IgD-negative memory B cell (primary cell): Measurements from ENCODE around the gene ITGAV. TPM values are rescaled to one million over a fixed set of nuclear protein-coding genes. Genes with fewer than 3 reads are reported as not detected.

ENCODE experiments used
- H3K27ac Mint-ChIP-seq, 3 donors: one replicate each; pipeline ENCODE4 v1.8.0; 2020 to 2022; ENCODE audit warnings: mild to moderate bottlenecking in 3 of 3, mixed read lengths in 3 of 3, moderate library complexity in 1 of 3
- H3K27me3 Mint-ChIP-seq: one replicate; pipeline ENCODE4 v1.8.0; 2021; ENCODE audit warnings: mixed read lengths
- H3K36me3 Mint-ChIP-seq: one replicate; pipeline ENCODE4 v1.8.0; 2020; ENCODE audit warnings: mild to moderate bottlenecking, mixed read lengths
- H3K4me1 Mint-ChIP-seq, 3 donors: one replicate each; pipeline ENCODE4 v1.8.0; 2020 to 2022; ENCODE audit warnings: mixed read lengths in 3 of 3, mild to moderate bottlenecking in 1 of 3
- H3K4me3 Mint-ChIP-seq, 4 donors: one replicate each; pipeline ENCODE4 v1.8.0; 2020 to 2022; ENCODE audit warnings: mild to moderate bottlenecking in 4 of 4, mixed read lengths in 4 of 4, moderate library complexity in 3 of 4
- H3K9me3 Mint-ChIP-seq, 3 donors: one replicate each; pipeline ENCODE4 v1.8.0; 2020 to 2021; ENCODE audit warnings: mixed read lengths in 3 of 3, mild to moderate bottlenecking in 1 of 3
- polyA plus RNA-seq: library from polyadenylated mRNA; unstranded; fragments of 300-500 nt; fragmentation: Illumina TruSeq; gene quantifications from one replicate; pipeline ENCODE4 v1.2.3, GENCODE V29; 2021

Gene ITGAV
- polyA plus RNA-seq, 1 donor from 2014 or later = 0.61 TPM

DNA sequence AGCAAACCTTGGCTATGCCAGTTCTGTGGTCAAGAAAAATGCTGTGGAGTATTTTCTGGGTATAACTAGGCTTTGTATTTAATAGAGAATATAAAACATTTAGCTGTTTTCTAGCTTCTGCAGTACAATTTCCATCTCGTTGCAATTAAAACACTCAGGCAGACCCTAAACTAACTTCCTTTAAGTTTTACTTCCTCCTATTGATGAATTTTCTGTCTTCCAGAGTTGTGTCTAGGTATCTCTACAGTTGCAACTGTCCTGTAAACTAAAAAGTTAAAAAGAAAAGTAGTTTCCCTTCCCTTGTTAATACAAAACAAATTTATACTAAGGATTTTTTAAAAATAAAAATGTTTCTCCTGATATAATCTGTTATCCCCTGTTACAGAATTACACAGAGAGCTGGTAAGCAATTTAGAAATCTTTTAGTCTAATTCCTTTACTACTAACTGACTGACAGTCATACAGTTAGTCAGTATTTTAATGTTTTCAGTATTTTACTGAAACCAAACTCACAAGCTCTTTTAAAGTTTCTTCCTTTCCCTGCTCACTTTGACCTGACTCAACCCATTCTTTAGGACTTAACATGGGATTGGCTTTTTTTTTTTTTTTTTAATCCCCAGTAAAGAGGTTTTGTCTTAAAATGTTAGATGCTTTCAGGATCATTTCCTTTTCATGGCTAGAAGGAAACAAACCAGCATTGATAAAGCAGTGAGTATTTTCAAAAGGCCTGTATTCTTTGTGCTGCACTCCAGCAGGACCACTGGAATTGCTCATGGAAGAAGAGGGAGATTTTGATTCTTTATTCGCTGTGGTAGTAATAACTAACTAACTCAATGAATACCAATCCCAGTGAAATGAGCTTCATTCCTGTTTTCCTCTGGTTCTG, 22.9 kb downstream of the ITGAV start:
- Mint-ChIP-seq H3K4me1 (no peaks in the 10 kb centered on the region), H3K9me3 (no peaks in the 10 kb centered on the region), H3K36me3 (peaks cover 4% of the 10 kb centered on the region), H3K27ac (no peak overlapping the region), H3K4me3 (no peak overlapping the region), H3K27me3 (no peaks in the 10 kb centered on the region)

DNA sequence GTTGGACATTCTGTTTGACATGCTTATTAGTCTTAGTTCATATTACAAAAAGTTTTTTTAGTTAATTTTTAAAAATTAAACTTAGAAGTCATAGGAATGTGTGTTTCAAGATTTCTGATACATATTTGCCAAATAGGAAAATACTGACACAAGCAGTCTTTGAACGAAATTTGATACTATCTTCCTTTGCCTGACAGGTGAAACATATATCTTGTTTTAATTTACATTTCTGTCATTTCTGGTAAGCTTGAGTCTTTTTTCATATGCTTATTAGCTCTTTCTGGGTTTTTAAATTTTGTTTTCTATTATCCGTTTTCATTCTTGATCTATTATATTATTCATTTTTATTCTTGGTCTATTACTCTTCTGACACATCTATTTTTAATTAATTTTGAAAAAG, 24.5 kb downstream of the ITGAV start:
- peaks cover 0 to 1% (median 0%) of the 10 kb centered on the region in 3 donors for H3K4me1 Mint-ChIP-seq
- H3K27ac Mint-ChIP-seq = no peak overlapping the region
- peaks cover 4% of the 10 kb centered on the region for H3K36me3 Mint-ChIP-seq
- no peaks in the 10 kb centered on the region for H3K27me3 Mint-ChIP-seq
- no peak overlapping the region for H3K4me3 Mint-ChIP-seq
- H3K9me3 Mint-ChIP-seq = no peaks in the 10 kb centered on the region

DNA sequence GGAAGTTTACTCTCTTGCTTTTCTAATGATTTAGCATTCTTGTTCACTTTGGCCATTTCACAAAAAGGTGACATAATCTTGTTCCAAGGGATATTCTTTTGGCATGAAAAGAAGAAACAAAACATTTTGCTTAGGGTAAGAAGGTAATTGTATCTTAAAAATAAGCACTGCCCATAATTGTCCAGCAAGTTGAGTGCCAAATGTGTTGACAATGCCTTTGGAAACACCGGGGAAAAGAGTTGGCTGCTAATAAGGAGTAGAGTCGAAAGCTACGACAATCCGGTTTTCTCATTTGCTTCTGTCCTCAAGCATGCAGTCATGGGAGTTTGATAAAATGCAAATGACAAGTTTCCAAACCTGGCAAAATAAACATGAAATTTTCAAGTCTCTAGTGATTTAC, 27.3 kb downstream of the ITGAV start:
- peaks cover 0 to 1% (median 0%) of the 10 kb centered on the region in 3 donors for H3K4me1 Mint-ChIP-seq

DNA sequence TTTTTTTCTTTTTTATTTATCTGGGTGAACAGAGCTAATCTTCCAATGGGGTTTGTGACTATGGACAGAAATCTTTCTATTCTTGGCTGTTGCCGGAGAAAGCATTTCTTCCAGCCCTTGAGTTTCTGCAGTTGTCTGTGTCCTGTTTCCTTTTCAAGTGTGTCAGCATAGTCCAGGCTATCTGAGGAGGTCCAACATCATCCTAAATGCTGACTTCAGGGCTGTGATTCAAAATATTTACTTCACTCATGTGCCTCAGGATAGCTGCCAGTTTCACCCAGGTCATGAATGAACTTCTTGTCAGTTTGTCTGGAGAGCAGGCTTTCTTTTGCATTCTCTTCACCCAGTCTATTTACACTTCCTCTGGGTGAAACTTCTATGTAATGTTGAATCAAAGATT, 27.9 kb downstream of the ITGAV start:
- Mint-ChIP-seq H3K27me3 (no peaks in the 10 kb centered on the region), H3K36me3 (peaks cover 8% of the 10 kb centered on the region), H3K4me1 (peaks cover 0 to 1% (median 0%) of the 10 kb centered on the region in 3 donors), H3K4me3 (no peak overlapping the region), H3K27ac (no peak overlapping the region), H3K9me3 (no peaks in the 10 kb centered on the region)

More for the DNA sequence above, 27.3 kb downstream of the ITGAV start:
- no peaks in the 10 kb centered on the region for H3K27me3 Mint-ChIP-seq
- no peak overlapping the region for H3K4me3 Mint-ChIP-seq
- H3K36me3 Mint-ChIP-seq = peaks cover 8% of the 10 kb centered on the region
- no peak overlapping the region for H3K27ac Mint-ChIP-seq
- no peaks in the 10 kb centered on the region for H3K9me3 Mint-ChIP-seq

DNA sequence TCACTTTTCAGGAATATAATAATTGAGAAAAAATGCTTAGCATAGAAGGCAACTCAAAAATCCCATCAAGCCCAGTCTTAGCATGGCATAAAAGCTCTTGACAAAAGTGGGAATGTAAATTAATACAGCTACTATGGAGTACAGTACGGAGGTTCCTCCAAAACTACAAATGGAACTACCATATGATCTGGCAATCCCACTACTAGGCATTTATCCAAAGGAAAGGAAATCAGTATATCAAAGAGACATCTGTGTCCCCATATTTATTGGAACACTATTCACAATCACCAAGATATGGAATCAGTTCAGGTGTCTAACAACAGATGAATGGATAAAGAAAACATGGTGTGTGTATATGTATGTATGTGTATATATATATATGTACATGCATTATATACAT, 28.8 kb downstream of the ITGAV start:
- Mint-ChIP-seq H3K36me3 (peaks cover 11% of the 10 kb centered on the region), H3K27me3 (no peaks in the 10 kb centered on the region), H3K4me1 (peaks cover 0 to 1% (median 0%) of the 10 kb centered on the region in 3 donors), H3K9me3 (no peaks in the 10 kb centered on the region), H3K27ac (no peak overlapping the region), H3K4me3 (no peak overlapping the region)

DNA sequence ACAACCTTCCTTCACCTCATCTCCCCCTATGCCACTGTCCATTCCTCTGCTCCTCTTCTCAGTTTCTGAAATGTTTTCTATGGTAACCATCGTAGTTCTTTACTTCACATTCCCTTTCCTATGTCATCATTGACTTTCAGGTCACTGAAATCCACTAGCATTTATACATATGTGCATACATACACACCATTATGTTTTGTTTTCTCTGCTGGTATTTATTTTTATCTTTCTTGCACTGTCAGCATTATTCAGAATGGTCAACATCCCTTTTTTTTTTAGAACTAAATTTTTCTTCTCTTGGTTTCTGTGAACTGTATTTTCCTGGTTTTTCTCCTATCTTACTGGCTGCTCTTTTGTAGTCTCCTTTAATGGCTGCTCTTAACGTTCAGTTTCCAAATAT, 33.2 kb downstream of the ITGAV start:
- H3K27ac Mint-ChIP-seq = no peak overlapping the region
- H3K9me3 Mint-ChIP-seq = no peaks in the 10 kb centered on the region
- peaks cover 11% of the 10 kb centered on the region for H3K36me3 Mint-ChIP-seq
- H3K4me3 Mint-ChIP-seq = no peak overlapping the region
- H3K4me1 Mint-ChIP-seq = peaks cover 0 to 1% (median 0%) of the 10 kb centered on the region in 3 donors
- no peaks in the 10 kb centered on the region for H3K27me3 Mint-ChIP-seq

DNA sequence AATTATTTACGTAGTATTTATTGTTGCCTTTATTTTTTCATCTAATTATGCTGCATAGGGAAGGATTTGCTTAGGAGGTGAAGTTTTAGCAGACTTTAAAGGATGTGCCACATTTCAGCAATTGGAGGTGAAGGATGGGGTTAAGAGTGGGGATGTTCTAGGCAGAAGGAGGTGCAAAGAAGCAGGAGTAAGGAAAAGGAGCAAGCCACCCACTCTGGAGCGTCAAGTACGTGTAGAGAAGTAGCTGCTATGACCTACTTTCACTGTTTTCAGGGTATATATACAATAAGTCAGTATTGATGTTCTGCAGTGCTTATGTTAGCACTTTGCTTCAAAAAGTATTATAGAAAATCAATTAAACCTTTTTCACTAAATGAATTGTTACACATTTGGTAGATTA, 34.4 kb downstream of the ITGAV start:
- H3K27ac Mint-ChIP-seq = no peak overlapping the region
- no peak overlapping the region for H3K4me3 Mint-ChIP-seq
- peaks cover 11% of the 10 kb centered on the region for H3K36me3 Mint-ChIP-seq
- no peaks in the 10 kb centered on the region for H3K9me3 Mint-ChIP-seq
- H3K27me3 Mint-ChIP-seq = no peaks in the 10 kb centered on the region
- H3K4me1 Mint-ChIP-seq = no peaks in the 10 kb centered on the region

DNA sequence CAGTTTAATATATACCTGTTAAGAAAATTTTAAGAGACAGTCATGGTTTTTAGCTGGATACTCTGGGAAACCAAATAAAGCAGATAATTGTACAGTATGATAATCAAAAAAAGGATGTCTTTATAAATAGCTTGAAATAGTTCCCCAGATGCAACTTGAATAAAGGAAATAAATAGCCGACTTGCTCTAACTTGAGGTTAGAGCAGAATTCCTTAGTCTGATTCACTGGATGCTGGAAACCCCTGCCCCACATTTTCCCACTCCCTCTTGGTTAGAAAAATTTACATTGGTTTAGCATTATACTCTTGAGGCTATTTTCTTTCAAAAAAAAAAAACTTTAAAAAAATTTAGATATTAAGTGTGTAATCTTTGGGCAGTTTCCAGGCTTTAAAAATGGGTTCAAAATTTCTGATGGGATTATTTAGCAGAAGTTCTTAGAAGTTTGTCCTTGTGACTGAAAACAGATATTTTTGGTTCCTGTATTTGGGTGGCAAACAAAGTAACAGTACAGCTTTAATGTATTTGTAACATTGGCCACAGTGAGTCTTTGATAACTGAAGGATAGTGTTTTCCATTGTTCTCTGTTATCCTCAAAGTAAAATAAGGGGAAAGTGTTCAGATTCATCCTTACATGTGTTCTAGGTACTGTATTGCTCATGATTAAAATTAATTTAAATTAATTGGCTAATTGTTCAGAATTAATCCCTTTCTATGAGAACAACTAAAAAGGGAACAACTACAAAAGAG, 39.6 kb downstream of the ITGAV start:
- Mint-ChIP-seq H3K36me3 (no peaks in the 10 kb centered on the region), H3K4me3 (no peak overlapping the region), H3K27me3 (no peaks in the 10 kb centered on the region), H3K4me1 (no peaks in the 10 kb centered on the region), H3K9me3 (no peaks in the 10 kb centered on the region), H3K27ac (no peak overlapping the region)

DNA sequence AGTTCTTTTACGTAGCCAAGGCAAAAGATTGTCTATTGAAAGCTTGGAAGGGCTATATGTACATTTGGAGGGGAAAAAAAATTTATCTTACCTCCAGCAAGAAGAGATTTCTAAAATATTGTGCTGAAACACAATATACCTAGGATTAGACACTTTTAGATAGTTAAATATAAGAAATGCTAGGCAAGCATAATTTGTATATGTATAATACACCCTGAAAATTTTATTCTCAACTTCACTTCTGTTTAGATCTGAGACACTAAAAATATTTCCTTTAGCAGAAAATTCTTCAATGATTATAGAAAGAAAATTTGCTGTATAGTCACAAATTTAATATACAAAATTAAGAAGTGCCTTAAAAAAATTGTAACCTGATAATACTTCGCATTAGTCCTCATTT, 42.6 kb downstream of the ITGAV start:
- H3K4me3 Mint-ChIP-seq = no peak overlapping the region
- H3K9me3 Mint-ChIP-seq = no peaks in the 10 kb centered on the region
- no peaks in the 10 kb centered on the region for H3K36me3 Mint-ChIP-seq
- H3K27ac Mint-ChIP-seq = no peak overlapping the region
- no peaks in the 10 kb centered on the region for H3K27me3 Mint-ChIP-seq
- H3K4me1 Mint-ChIP-seq = no peaks in the 10 kb centered on the region

DNA sequence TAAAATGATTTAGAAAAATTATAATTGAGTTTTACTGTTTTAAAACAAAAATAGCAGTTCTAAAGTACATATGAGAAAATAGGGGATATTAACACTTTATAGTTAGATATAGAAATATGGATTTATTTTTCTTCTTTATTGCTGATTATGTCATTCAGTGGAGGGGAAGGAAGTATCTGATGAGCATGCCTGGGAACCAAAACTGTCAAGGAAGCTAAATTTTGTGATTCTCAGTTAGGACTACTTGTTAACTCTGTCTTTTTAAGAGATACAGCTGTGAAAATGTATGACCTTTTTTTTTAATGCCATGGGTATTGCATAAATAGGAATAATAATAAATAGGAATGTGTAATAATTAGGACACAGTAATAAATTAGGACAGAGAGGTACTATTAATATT, 44.8 kb downstream of the ITGAV start:
- H3K27ac Mint-ChIP-seq = no peak overlapping the region
- no peak overlapping the region for H3K4me3 Mint-ChIP-seq
- H3K9me3 Mint-ChIP-seq = no peaks in the 10 kb centered on the region
- H3K27me3 Mint-ChIP-seq = no peaks in the 10 kb centered on the region
- H3K4me1 Mint-ChIP-seq = peaks cover 0 to 3% (median 0%) of the 10 kb centered on the region in 3 donors
- H3K36me3 Mint-ChIP-seq = no peaks in the 10 kb centered on the region

DNA sequence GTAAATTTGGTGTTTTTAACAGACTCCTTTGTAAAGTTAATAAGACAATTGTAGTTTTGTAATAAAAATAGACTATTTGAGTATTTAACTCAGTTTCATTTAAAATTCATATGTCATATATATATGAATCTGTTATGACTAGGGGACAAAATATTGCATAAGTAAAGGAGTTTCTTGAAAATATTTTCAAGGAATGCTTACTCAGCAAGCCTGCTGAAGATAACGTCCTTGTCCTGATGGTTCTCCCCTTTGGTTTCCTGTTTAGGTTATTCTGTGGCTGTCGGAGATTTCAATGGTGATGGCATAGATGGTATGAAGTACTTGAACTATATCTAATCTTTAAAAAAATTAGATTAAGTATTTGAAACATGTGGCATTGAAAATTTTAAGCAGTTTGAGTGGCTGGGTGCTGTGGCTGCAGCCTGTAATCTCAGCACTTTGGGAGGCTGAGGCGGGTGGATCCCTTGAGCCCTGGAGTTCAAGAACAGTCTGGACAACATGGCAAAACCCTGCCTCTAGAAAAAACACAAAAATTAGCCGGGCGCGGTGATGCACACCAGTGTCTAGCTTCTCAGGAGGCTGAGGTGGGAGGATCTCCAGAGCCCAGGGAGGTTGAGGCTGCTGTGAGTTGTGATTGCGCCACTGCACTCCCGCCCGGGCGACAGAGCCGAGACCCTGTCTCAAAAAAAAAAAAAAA, 47.1 kb downstream of the ITGAV start:
- H3K4me3 Mint-ChIP-seq = peak overlapping the region in 1 of 4 donors; percentile 25
- H3K9me3 Mint-ChIP-seq = no peaks in the 10 kb centered on the region
- no peaks in the 10 kb centered on the region for H3K36me3 Mint-ChIP-seq
- no peak overlapping the region for H3K27ac Mint-ChIP-seq
- no peaks in the 10 kb centered on the region for H3K27me3 Mint-ChIP-seq
- peaks cover 0 to 3% (median 3%) of the 10 kb centered on the region in 3 donors for H3K4me1 Mint-ChIP-seq

DNA sequence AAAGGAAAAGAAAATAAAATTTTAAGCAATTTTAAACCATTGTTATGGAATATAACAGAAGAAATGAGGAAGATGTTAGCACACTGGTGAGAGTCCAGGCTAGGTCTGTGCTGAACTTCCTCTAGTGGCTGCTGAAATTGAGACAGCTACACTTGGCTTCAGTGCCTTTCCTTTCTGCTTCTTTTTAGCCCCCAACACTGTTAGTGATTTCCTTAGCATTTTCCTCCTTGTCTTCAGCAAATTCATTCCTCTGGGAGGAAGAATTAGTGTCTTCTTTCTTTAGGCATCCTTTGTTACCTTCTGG, 47.6 kb downstream of the ITGAV start:
- Mint-ChIP-seq H3K4me3 (no peak overlapping the region), H3K9me3 (no peaks in the 10 kb centered on the region), H3K27ac (no peak overlapping the region), H3K27me3 (no peaks in the 10 kb centered on the region), H3K36me3 (no peaks in the 10 kb centered on the region), H3K4me1 (peaks cover 0 to 3% (median 3%) of the 10 kb centered on the region in 3 donors)

DNA sequence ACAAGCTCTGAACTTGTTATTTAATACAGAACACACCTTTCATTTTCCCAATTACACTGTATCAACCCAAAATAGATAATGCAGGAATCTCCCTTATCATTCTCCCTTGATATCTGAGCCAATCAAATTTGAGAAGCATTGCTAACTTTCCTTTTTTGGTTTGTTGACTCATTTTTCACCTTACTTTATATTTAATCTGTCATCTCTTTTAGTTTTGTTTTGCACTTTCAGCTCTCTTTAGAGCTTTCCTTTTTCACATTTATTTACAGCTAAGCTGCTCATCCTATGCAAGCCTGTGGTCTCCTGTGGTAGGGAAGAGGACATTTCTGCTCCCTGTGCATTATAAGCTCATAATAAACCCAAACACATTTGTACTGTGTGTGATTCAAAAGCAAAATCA, 50.1 kb downstream of the ITGAV start:
- no peaks in the 10 kb centered on the region for H3K36me3 Mint-ChIP-seq
- H3K27me3 Mint-ChIP-seq = no peaks in the 10 kb centered on the region
- no peak overlapping the region for H3K4me3 Mint-ChIP-seq
- no peaks in the 10 kb centered on the region for H3K9me3 Mint-ChIP-seq
- H3K4me1 Mint-ChIP-seq = peaks cover 0 to 3% (median 3%) of the 10 kb centered on the region in 3 donors
- no peak overlapping the region for H3K27ac Mint-ChIP-seq

DNA sequence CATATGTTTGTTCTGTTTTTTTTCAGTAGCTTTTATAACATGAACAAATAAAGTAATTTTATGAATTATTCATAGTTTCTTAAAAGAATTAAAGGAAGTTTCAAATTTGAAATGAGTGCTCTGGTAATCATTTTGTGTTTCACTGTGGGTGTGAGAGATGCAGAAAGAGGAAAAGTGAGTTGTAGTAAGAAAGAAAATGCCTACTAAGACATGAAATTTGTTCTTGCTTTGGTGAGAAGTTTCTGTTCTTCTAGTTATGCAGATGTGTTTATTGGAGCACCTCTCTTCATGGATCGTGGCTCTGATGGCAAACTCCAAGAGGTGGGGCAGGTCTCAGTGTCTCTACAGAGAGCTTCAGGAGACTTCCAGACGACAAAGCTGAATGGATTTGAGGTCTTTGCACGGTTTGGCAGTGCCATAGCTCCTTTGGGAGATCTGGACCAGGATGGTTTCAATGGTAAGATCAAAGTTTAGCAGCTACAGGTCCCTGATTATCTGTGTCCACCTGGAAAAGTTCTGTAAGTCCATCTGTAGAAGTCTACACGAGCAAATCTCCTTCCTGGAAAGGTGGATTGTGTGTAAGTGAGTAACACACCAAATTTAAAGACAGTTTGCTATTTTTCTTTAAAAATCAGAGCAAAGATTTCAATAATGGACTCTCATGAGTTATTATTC, 51.4 kb downstream of the ITGAV start:
- H3K9me3 Mint-ChIP-seq = no peaks in the 10 kb centered on the region
- H3K4me1 Mint-ChIP-seq = peaks cover 0 to 3% (median 3%) of the 10 kb centered on the region in 3 donors
- H3K27me3 Mint-ChIP-seq = no peaks in the 10 kb centered on the region
- H3K4me3 Mint-ChIP-seq = no peak overlapping the region
- peaks cover 2% of the 10 kb centered on the region for H3K36me3 Mint-ChIP-seq
- H3K27ac Mint-ChIP-seq = no peak overlapping the region

DNA sequence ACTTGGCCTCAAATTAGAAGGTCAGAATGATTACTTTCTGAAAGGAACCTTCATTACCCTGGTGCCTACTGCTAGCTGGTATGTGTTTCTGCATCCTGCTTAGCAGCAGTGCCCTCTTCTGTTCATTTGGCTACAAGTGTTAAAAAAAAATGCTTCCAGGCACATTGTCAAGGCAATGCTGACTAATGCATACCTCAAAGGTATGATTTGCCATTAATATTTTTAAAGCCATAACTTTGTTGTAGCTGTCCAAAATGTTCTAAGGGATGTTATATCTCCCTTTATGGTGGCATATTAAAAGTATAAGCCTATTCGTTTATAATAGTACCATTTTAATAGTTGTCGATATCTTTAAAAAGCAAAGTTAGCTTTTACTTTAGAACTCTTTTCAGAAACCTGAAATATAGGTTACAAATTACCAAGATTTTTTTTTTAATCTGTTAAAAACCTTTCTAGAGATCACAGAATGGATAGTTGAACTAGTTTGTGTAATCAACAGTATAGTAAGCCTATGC, 52.0 kb downstream of the ITGAV start:
- Mint-ChIP-seq H3K27me3 (no peaks in the 10 kb centered on the region), H3K36me3 (peaks cover 6% of the 10 kb centered on the region), H3K9me3 (no peaks in the 10 kb centered on the region), H3K4me3 (no peak overlapping the region), H3K27ac (no peak overlapping the region), H3K4me1 (peaks cover 0 to 3% (median 3%) of the 10 kb centered on the region in 3 donors)
